DND-41 (cell line): Measurements from ENCODE around the gene DTL.

ENCODE experiments used
- ATAC-seq: fragments of 200-7000 bp; cut with Tn5 transposase; 3 replicates; pipeline ENCODE4 v1.9.1; 2021; ENCODE audit warnings: low read depth; ENCODE audit not compliant: insufficient read depth
- DNase-seq: peaks from one replicate; pipeline ENCODE4 v3.0.0-alpha.2; 2020
- H2AFZ ChIP-seq: 2 replicates; pipeline ENCODE4 v1.6.0; 2012; ENCODE audit warnings: low read depth, low read length
- H3K27ac ChIP-seq: 2 replicates; pipeline ENCODE4 v1.5.1; 2012; ENCODE audit warnings: low read length, inconsistent platforms
- H3K27me3 ChIP-seq: fragments of 200-600 bp; sonication (generic); 2 replicates; pipeline ENCODE4 v1.6.0; 2012; ENCODE audit warnings: low read length, mild to moderate bottlenecking, inconsistent platforms; ENCODE audit not compliant: insufficient read depth, poor library complexity
- H3K36me3 ChIP-seq: 2 replicates; pipeline ENCODE4 v1.5.1; 2012; ENCODE audit warnings: low read length, inconsistent platforms; ENCODE audit not compliant: insufficient read depth
- H3K4me1 ChIP-seq: 2 replicates; pipeline ENCODE4 v1.5.1; 2012; ENCODE audit warnings: mild to moderate bottlenecking, low read length; ENCODE audit not compliant: insufficient read depth
- H3K4me2 ChIP-seq: 2 replicates; pipeline ENCODE4 v1.6.0; 2012; ENCODE audit warnings: mild to moderate bottlenecking, moderate library complexity, low read length, inconsistent platforms; ENCODE audit not compliant: insufficient read depth
- H3K4me3 ChIP-seq, 2 experiments: fragments of 200-600 bp in 1 of 2; shearing (Covaris generic) in 1 of 2; 2 replicates each; pipeline ENCODE4 v1.5.1; 2012 to 2016; ENCODE audit warnings: inconsistent platforms in 2 of 2, low read length in 2 of 2, mild to moderate bottlenecking in 2 of 2, low read depth in 1 of 2, moderate library complexity in 1 of 2
- H3K79me2 ChIP-seq: 2 replicates; pipeline ENCODE4 v1.6.0; 2012; ENCODE audit warnings: low read length, inconsistent platforms; ENCODE audit not compliant: insufficient read depth
- H3K9ac ChIP-seq: 2 replicates; pipeline ENCODE4 v1.6.0; 2012; ENCODE audit warnings: low read depth, mild to moderate bottlenecking, inconsistent platforms, low read length, moderate library complexity
- H3K9me3 ChIP-seq: 2 replicates; pipeline ENCODE4 v1.5.1; 2012; ENCODE audit warnings: low read length, moderate library complexity, mild to moderate bottlenecking, inconsistent platforms; ENCODE audit not compliant: insufficient read depth, severe bottlenecking
- H4K20me1 ChIP-seq: 2 replicates; pipeline ENCODE4 v1.6.0; 2012; ENCODE audit warnings: low read length; ENCODE audit not compliant: insufficient read depth
- EZH2 ChIP-seq: IDR thresholded peaks from 3 replicates; pipeline ENCODE4 v1.6.1; 2012; ENCODE audit warnings: borderline replicate concordance, low read depth, mild to moderate bottlenecking, moderate library complexity, low read length, inconsistent platforms; ENCODE audit not compliant: severe bottlenecking
- TF ChIP-seq, protein P1 (sequence below): IDR thresholded peaks from 2 replicates; pipeline ENCODE4 v1.5.1; 2012; ENCODE audit warnings: borderline replicate concordance, low read length, moderate library complexity, mild to moderate bottlenecking; ENCODE audit not compliant: poor library complexity, severe bottlenecking; ENCODE audit errors: extremely low read depth

The DTL gene

DNA sequence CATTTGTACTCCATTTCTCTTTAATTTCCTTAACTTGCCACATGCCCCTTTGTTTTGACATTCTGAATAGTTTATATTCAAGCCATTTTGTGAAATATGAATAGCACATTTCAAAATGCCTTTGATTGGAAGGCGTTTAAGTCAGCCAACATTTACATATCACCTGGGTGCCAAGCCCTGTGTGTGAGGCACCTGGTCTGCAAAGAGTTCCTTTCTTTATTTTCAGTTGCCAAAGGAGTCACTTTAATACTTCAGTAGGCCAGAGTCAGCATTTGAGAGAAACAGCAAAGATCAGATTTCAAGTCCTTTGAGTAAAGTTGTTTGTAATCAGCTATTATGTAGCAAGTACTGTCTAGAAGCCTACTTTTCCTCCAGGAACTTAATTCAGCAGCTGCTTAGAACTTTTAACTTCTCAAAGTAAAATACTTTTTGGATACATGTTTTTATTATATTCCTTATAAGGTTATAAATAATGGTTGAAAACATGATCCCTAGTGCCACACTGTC is 70.8 kb downstream of the DTL start:
- Histone ChIP-seq H3K4me2 (no peak overlapping the region), H3K9me3 (no peaks in the 10 kb centered on the region), H3K79me2 (peaks cover 58% of the 10 kb centered on the region), H3K9ac (no peak overlapping the region), H3K36me3 (peaks cover 97% of the 10 kb centered on the region), H3K27ac (no peak overlapping the region), H3K27me3 (no peaks in the 10 kb centered on the region), H2AFZ (no peak overlapping the region), H4K20me1 (peaks cover 20% of the 10 kb centered on the region; the same call in 1 of the 2 replicates), H3K4me3 (no peak overlapping the region), H3K4me1 (peaks cover 21% of the 10 kb centered on the region)
- DNase-seq (no peak), ATAC-seq (no peak)
- TF ChIP-seq EZH2: no peak
- TF ChIP-seq, protein P1, sequence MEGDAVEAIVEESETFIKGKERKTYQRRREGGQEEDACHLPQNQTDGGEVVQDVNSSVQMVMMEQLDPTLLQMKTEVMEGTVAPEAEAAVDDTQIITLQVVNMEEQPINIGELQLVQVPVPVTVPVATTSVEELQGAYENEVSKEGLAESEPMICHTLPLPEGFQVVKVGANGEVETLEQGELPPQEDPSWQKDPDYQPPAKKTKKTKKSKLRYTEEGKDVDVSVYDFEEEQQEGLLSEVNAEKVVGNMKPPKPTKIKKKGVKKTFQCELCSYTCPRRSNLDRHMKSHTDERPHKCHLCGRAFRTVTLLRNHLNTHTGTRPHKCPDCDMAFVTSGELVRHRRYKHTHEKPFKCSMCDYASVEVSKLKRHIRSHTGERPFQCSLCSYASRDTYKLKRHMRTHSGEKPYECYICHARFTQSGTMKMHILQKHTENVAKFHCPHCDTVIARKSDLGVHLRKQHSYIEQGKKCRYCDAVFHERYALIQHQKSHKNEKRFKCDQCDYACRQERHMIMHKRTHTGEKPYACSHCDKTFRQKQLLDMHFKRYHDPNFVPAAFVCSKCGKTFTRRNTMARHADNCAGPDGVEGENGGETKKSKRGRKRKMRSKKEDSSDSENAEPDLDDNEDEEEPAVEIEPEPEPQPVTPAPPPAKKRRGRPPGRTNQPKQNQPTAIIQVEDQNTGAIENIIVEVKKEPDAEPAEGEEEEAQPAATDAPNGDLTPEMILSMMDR: no peak

DNA sequence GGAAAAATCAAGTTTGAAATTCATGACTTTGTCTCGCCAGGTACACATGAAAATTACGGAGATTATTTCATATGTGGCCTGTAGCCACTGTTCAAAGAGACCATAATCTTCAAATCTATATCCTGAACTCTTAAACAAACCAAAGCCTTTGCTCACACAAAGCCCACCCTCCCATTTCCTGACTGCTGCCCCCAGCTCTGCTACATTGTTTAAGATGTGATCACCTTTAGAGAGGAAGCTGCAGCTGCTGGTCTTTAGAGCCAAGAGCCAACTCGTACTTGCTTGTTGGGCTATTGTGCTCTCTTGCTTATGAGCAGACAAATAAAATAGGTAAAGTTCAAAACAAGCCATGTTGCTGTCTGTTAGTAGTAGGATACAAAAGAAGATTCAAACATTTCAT is 71.9 kb downstream of the DTL start:
- peaks cover 96% of the 10 kb centered on the region for H3K36me3 ChIP-seq
- peaks cover 21% of the 10 kb centered on the region for H3K4me1 ChIP-seq
- TF ChIP-seq, protein P1: no peak
- no peak for TF ChIP-seq EZH2
- H3K27me3 ChIP-seq: no peaks in the 10 kb centered on the region
- peaks cover 50% of the 10 kb centered on the region for H3K79me2 ChIP-seq
- H3K9ac ChIP-seq: no peak overlapping the region
- H3K9me3 ChIP-seq: no peaks in the 10 kb centered on the region
- H2AFZ ChIP-seq: no peak overlapping the region
- peaks cover 20% of the 10 kb centered on the region; the same call in 1 of the 2 replicates for H4K20me1 ChIP-seq
- no peak overlapping the region for H3K27ac ChIP-seq
- DNase-seq (peak; percentile 61), ATAC-seq (peak; percentile 93)
- H3K4me2 ChIP-seq: no peak overlapping the region
- H3K4me3 ChIP-seq: no peak overlapping the region

DNA sequence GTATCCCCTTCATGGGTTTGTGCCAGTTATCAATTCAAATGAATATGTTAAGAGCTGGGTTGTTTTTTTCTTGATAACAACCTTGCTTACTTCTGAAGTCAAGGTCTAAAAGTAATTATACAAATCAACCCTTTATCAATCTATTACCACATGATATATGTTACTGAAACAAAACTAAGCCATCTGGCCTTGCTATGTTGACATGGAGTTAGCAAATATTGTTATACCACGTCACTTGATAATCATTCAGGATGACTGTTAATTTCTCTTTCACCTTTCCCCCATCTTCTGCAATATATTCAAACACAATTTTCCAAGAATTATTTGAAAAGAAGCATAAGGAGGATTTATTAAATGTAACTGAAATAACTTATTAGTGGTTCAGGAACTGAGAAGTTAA is 72.6 kb downstream of the DTL start:
- Histone ChIP-seq H3K27me3 (no peaks in the 10 kb centered on the region), H3K79me2 (peaks cover 43% of the 10 kb centered on the region), H4K20me1 (peaks cover 22% of the 10 kb centered on the region; the same call in 1 of the 2 replicates), H3K4me3 (no peak overlapping the region), H3K27ac (no peak overlapping the region), H3K9ac (no peak overlapping the region), H2AFZ (no peak overlapping the region), H3K36me3 (peaks cover 94% of the 10 kb centered on the region), H3K9me3 (no peaks in the 10 kb centered on the region), H3K4me1 (peaks cover 21% of the 10 kb centered on the region), H3K4me2 (no peak overlapping the region)
- TF ChIP-seq, protein P1: no peak
- TF ChIP-seq EZH2: no peak
- ATAC-seq (no peak), DNase-seq (no peak)
